K562 (cell line): ENCODE data around the gene SGIP1. TPM values are rescaled to one million over a fixed set of nuclear protein-coding genes. Genes with fewer than 3 reads are reported as not detected.

Experiments used
- ATAC-seq: fragments of 200-7000 bp; cut with Tn5 transposase; 3 replicates; pipeline ENCODE4 v1.9.1; 2020; ENCODE audit warnings: moderate library complexity
- BruUV-seq: library from RNA; stranded (reverse); fragments of 400-500 nt; replicated peaks from 2 replicates; lab custom pipeline; 2021; lab: Mats Ljungman, UMichigan
- CTCF ChIA-PET: fragments of 300-600 bp; formaldehyde crosslinking; extraction: SDS; loops from one replicate; lab custom pipeline; 2021; ENCODE audit warnings: low intra/inter-chr PET ratio; lab: Yijun Ruan, JAX
- POLR2A ChIA-PET: fragments of 300-600, 350-650 bp; sonication (Branson Sonifier 250); formaldehyde crosslinking; extraction: SDS; loops from one replicate; lab custom pipeline; 2021; ENCODE audit warnings: antibody characterized with exemption, inconsistent platforms; lab: Yijun Ruan, JAX
- DNase-seq, 4 experiments: peaks; one replicate each; pipeline versions ENCODE4 v3.0.0 to v3.0.0-alpha.2; 2011 to 2018; ENCODE audit warnings: low spot score in 3 of 4, mixed read lengths in 3 of 4; ENCODE audit errors: extremely low read depth in 1 of 4
- FAIRE-seq: peaks from 2 replicates; lab custom pipeline; 2011; peaks lifted over from hg19 to GRCh38; lab: Jason Lieb, UNC
- H2AFZ ChIP-seq: 2 replicates; pipeline ENCODE4 v1.6.0; 2011; ENCODE audit warnings: low read depth, low read length, control low read depth, inconsistent platforms
- H3K27ac ChIP-seq: fragments of 200-600 bp; 3 replicates; pipeline ENCODE4 v1.8.0; 2011; ENCODE audit warnings: low read depth, mild to moderate bottlenecking, control low read depth, inconsistent platforms, low read length, moderate library complexity, mixed read lengths; ENCODE audit errors: extremely low read depth
- H3K27me3 ChIP-seq, 2 experiments: fragments of 300-600 bp in 1 of 2; 2 replicates in 1 of 2; 3 replicates in 1 of 2; pipeline versions ENCODE4 v1.6.0 to v1.8.0; 2011; ENCODE audit warnings: inconsistent platforms in 2 of 2, low read length in 2 of 2, mild to moderate bottlenecking in 1 of 2, mixed read lengths in 1 of 2, moderate library complexity in 1 of 2; ENCODE audit not compliant: control insufficient read depth in 2 of 2, insufficient read depth in 2 of 2
- H3K36me3 ChIP-seq: fragments of 300-600 bp; 3 replicates; pipeline ENCODE4 v1.8.0; 2011; ENCODE audit warnings: mild to moderate bottlenecking, low read length, inconsistent platforms; ENCODE audit not compliant: control insufficient read depth, insufficient read depth
- H3K4me1 ChIP-seq, 2 experiments: fragments of 200-600 bp in 1 of 2; replicated peaks in 1 of 2; 2 replicates in 1 of 2; 3 replicates in 1 of 2; pipeline versions ENCODE4 v1.5.1 to v1.8.0; 2011; ENCODE audit warnings: inconsistent platforms in 2 of 2, low read length in 2 of 2, mild to moderate bottlenecking in 1 of 2, mixed read lengths in 1 of 2, moderate library complexity in 1 of 2; ENCODE audit not compliant: control insufficient read depth in 2 of 2, insufficient read depth in 2 of 2
- H3K4me2 ChIP-seq: 2 replicates; pipeline ENCODE4 v1.6.1; 2011; ENCODE audit warnings: low read length, control low read depth, inconsistent platforms, mixed read lengths; ENCODE audit not compliant: insufficient read depth
- H3K4me3 ChIP-seq: fragments of 200-600 bp; sonication (generic), shearing (Covaris generic); 2 replicates; pipeline ENCODE4 v1.5.1; 2016; ENCODE audit warnings: control low read depth, inconsistent platforms
- H3K79me2 ChIP-seq: fragments of 200-600 bp; 3 replicates; pipeline ENCODE4 v1.8.0; 2011; ENCODE audit warnings: low read length, inconsistent platforms; ENCODE audit not compliant: control insufficient read depth, insufficient read depth
- H3K9ac ChIP-seq, 2 experiments: 2 replicates each; pipeline versions ENCODE4 v1.6.0 to v1.6.1; 2011; ENCODE audit warnings: low read depth in 2 of 2, low read length in 2 of 2, control low read depth in 1 of 2, inconsistent platforms in 1 of 2, mild to moderate bottlenecking in 1 of 2, mixed read lengths in 1 of 2; ENCODE audit not compliant: insufficient read depth in 1 of 2
- H3K9me1 ChIP-seq: one replicate; pipeline ENCODE4 v1.6.0; 2011; ENCODE audit warnings: inconsistent platforms, mild to moderate bottlenecking, low read length, moderate library complexity; ENCODE audit not compliant: control insufficient read depth, insufficient read depth
- H3K9me3 ChIP-seq: replicated peaks from 2 replicates; pipeline ENCODE4 v1.5.1; 2011; ENCODE audit warnings: low read depth, low read length, inconsistent platforms; ENCODE audit not compliant: control insufficient read depth, insufficient read depth
- H4K20me1 ChIP-seq: replicated peaks from 2 replicates; pipeline ENCODE4 v1.6.1; 2011; ENCODE audit warnings: low read length, inconsistent platforms, mixed read lengths; ENCODE audit not compliant: control insufficient read depth, insufficient read depth
- ARID4B ChIP-seq: sonication (generic); formaldehyde crosslinking; IDR thresholded peaks from 2 replicates; pipeline ENCODE4 v1.8.0; 2022; ENCODE audit warnings: mild to moderate bottlenecking, missing genetic modification reagents
- ETS1 ChIP-seq: conservative IDR thresholded peaks from 2 replicates; pipeline ENCODE4 v1.6.1; 2011; ENCODE audit warnings: low read depth, mild to moderate bottlenecking, low read length; ENCODE audit not compliant: control insufficient read depth
- MXI1 ChIP-seq: IDR thresholded peaks from 2 replicates; pipeline ENCODE4 v1.6.1; 2011; ENCODE audit warnings: low read depth, mild to moderate bottlenecking, improper control_type of control experiment, low read length
- NFXL1 ChIP-seq: fragments of 450-650 bp; formaldehyde crosslinking; IDR thresholded peaks from 2 replicates; pipeline ENCODE4 v1.4.0; 2021; ENCODE audit warnings: mild to moderate bottlenecking
- NR2F6 ChIP-seq: fragments of 450-650 bp; formaldehyde crosslinking; IDR thresholded peaks from 2 replicates; pipeline ENCODE4 v1.4.0; 2020; ENCODE audit warnings: mild to moderate bottlenecking
- PHF20 ChIP-seq: fragments of 450-650 bp; IDR thresholded peaks from 2 replicates; pipeline ENCODE4 v1.6.1; 2018; ENCODE audit not compliant: partially characterized antibody
- STAT5B ChIP-seq: fragments of 250-450 bp; sonication (Bioruptor Pico); IDR thresholded peaks from 2 replicates; pipeline ENCODE4 v1.8.0; 2021; ENCODE audit warnings: mild to moderate bottlenecking, inconsistent platforms
- TCF7L2 ChIP-seq: fragments of 150-350 bp; IDR thresholded peaks from 2 replicates; pipeline ENCODE4 v1.6.1; 2016; ENCODE audit warnings: low read depth, mild to moderate bottlenecking, low read length, moderate library complexity
- ZNF324 ChIP-seq: fragments of 250-450 bp; sonication (Bioruptor Pico); IDR thresholded peaks from 2 replicates; pipeline ENCODE4 v1.4.0; 2020; ENCODE audit warnings: mild to moderate bottlenecking
- ZNF384 ChIP-seq: IDR thresholded peaks from 2 replicates; pipeline ENCODE4 v1.6.1; 2012; ENCODE audit warnings: low read depth, low read length, improper control_type of control experiment
- ZNF778 ChIP-seq: fragments of 450-650 bp; formaldehyde crosslinking; IDR thresholded peaks from 2 replicates; pipeline ENCODE4 v1.4.0; 2020; ENCODE audit warnings: mild to moderate bottlenecking, moderate library complexity
- WGBS: fragments of 100-300 bp; shearing (Covaris generic); methylation state at CpG from one replicate; pipeline ENCODE4 v1.1.6; 2016; ENCODE audit warnings: low coverage, mixed read lengths; ENCODE audit not compliant: insufficient coverage; ENCODE audit errors: missing lambda C conversion rate; 5-methylcytosine and 5-hydroxymethylcytosine counted together
- in situ Hi-C: fragments of 300-500 bp; cut with MboI; formaldehyde crosslinking; loops from 4 replicates; pipeline ENCODE4 v1.15.0; 2018; ENCODE audit warnings: inconsistent platforms, mixed read lengths
- intact Hi-C: fragments of 100-400 bp; cut with micrococcal nuclease; formaldehyde crosslinking; loops from 2 replicates; pipeline ENCODE4 v1.14.2; 2022
- polyA plus RNA-seq, 8 experiments: library from polyadenylated mRNA; depleted of rRNA in 4 of 8; stranded (reverse) in 5 of 8; unstranded in 3 of 8; fragments of >200 nt; fragmentation: Nextera tagmentation in 2 of 8; fragmentation: Illumina TruSeq in 1 of 8; extraction: Ambion mirVana in 2 of 8; extraction: Trizol in 1 of 8; gene quantifications; 2 replicates each; pipeline versions ENCODE4 v1.2.1 to v1.2.3, GENCODE V29; 2011 to 2014; ENCODE audit warnings: inconsistent platforms in 1 of 8, missing spikeins in 1 of 8
- total RNA-seq, 7 experiments: library from RNA; depleted of rRNA in 6 of 7; stranded (reverse); fragments of >200 nt in 6 of 7; fragmentation: Illumina TruSeq in 2 of 7; extraction: Trizol in 2 of 7; gene quantifications; 2 replicates each; pipeline versions ENCODE4 v1.2.1 to v1.2.3, GENCODE V29; 2011 to 2021; ENCODE audit warnings: low replicate concordance in 1 of 7

The SGIP1 gene
- total and polyA plus RNA-seq, 9 of the 15 experiments (the other 6 are each of a cell fraction or from before 2014, with no cell fraction given): 0.07 to 0.35 TPM; not detected in 7

GRCh38 chr1:66770240-66770639 lies 236.3 kb downstream of the SGIP1 start:
- FAIRE-seq (no peak), ATAC-seq (no peak)
- Histone ChIP-seq H4K20me1 (no peaks in the 10 kb centered on the region), H3K4me2 (no peak overlapping the region), H3K4me3 (no peak overlapping the region), H3K27me3 (no peaks in the 10 kb centered on the region), H3K9ac (no peak overlapping the region)
- CTCF ChIA-PET: no interaction called here
- in situ Hi-C loops: no loop called here
- POLR2A ChIA-PET: interaction anchor here (0.6 to 1.3 kb wide), 2 partner anchors 11 to 17 kb away, joined by 3 read pairs; no protein-coding TSS in a partner anchor
- TF ChIP-seq ZNF778 (CRISPR knock-in tag) (no peak), NR2F6 (CRISPR knock-in tag) (no peak), NFXL1 (CRISPR knock-in tag) (no peak), ETS1 (no peak)
- TF ChIP-seq, all 486 proteins: peak for 0
- Histone ChIP-seq H3K4me1 (peaks cover 0 to 4% of the 10 kb centered on the region in 2 experiments; a peak in 4 of 5 replicates), H3K9me1 (no peaks in the 10 kb centered on the region), H3K36me3 (no peaks in the 10 kb centered on the region), H2AFZ (no peak overlapping the region), H3K79me2 (no peaks in the 10 kb centered on the region), H3K9me3 (no peaks in the 10 kb centered on the region), H3K27ac (no peak overlapping the region)
- 33% methylated on average over 2 of the region's 2 CpGs for whole genome bisulfite sequencing
- no peak for DNase-seq
- no TSS peak for BruUV-seq
- intact Hi-C loops: loop anchor here (5.0 kb wide), 1 partner anchor 92 kb away; no protein-coding TSS in a partner anchor

GRCh38 chr1:66770694-66771093 lies 236.7 kb downstream of the SGIP1 start:
- Histone ChIP-seq H3K4me2 (no peak overlapping the region), H3K79me2 (no peaks in the 10 kb centered on the region), H3K36me3 (no peaks in the 10 kb centered on the region), H3K9ac (no peak overlapping the region), H3K9me3 (no peaks in the 10 kb centered on the region), H3K4me1 (peaks cover 0 to 4% of the 10 kb centered on the region in 2 experiments; a peak in 4 of 5 replicates), H4K20me1 (no peaks in the 10 kb centered on the region), H3K9me1 (no peaks in the 10 kb centered on the region), H3K27ac (no peak overlapping the region), H3K27me3 (no peaks in the 10 kb centered on the region), H2AFZ (no peak overlapping the region), H3K4me3 (no peak overlapping the region)
- no peak for ATAC-seq
- DNase-seq: no peak
- POLR2A ChIA-PET: no interaction called here
- in situ Hi-C loops: no loop called here
- CTCF ChIA-PET: no interaction called here
- FAIRE-seq: no peak
- intact Hi-C loops: loop anchor here (5.0 kb wide), 1 partner anchor 92 kb away; no protein-coding TSS in a partner anchor
- no TSS peak for BruUV-seq
- WGBS: 32% methylated on average over 4 of the region's 4 CpGs
- peak; percentile 70 for TF ChIP-seq ZNF384
- no peak for TF ChIP-seq ARID4B (CRISPR knock-in tag)
- no peak for TF ChIP-seq STAT5B
- no peak for TF ChIP-seq ZNF324 (CRISPR knock-in tag)
- TF ChIP-seq TCF7L2: no peak
- TF ChIP-seq PHF20: no peak
- no peak for TF ChIP-seq MXI1
